Omental fat pad (tissue), 4 donors: Measurements from ENCODE around the gene CELF1. TPM values are rescaled to one million over a fixed set of nuclear protein-coding genes. Genes with fewer than 3 reads are reported as not detected.

Experiments
- ATAC-seq: fragments of 150-250 bp; one replicate; pipeline ENCODE4 v1.9.1; 2016; ENCODE audit warnings: mild to moderate bottlenecking, moderate library complexity; ENCODE audit not compliant: low FRiP score
- DNase-seq: peaks from one replicate; pipeline ENCODE4 v3.0.0-alpha.2; 2019; ENCODE audit warnings: low spot score
- CTCF ChIP-seq, 3 donors: fragments of 450-650 bp; IDR thresholded peaks; one replicate each; pipeline ENCODE4 v1.5.1; 2016 to 2017; ENCODE audit warnings: antibody characterized with exemption in 3 of 3, mild to moderate bottlenecking in 3 of 3, moderate library complexity in 2 of 3
- total RNA-seq, 4 donors: library from RNA; depleted of rRNA; stranded (reverse); fragments of >200 nt; gene quantifications; one replicate each; pipeline ENCODE4 v1.1.0, GENCODE V29; 2016

The CELF1 gene
- total RNA-seq, 4 donors from 2014 or later = 90.3 to 126 (median 110) TPM

- ATAC-seq (no peak), DNase-seq (no peak)
- TF ChIP-seq CTCF (IDR thresholded peaks at IDR 0.05) = no peak
Observed at GRCh38 chr11:47572715-47573255, 19.9 kb upstream of the CELF1 start.

- ATAC-seq = no peak
- TF ChIP-seq CTCF (IDR thresholded peaks at IDR 0.05) = no peak
- no peak for DNase-seq
Observed at GRCh38 chr11:47571895-47572294, 19.0 kb upstream of the CELF1 start.

GRCh38 chr11:47571357-47571729 is 18.4 kb upstream of the CELF1 start:
- no peak for DNase-seq
- no peak for ATAC-seq
- TF ChIP-seq CTCF (IDR thresholded peaks at IDR 0.05) = no peak

- no peak for TF ChIP-seq CTCF (IDR thresholded peaks at IDR 0.05)
- DNase-seq (no peak), ATAC-seq (no peak)
Observed at GRCh38 chr11:47570651-47571356, 17.9 kb upstream of the CELF1 start.

- TF ChIP-seq CTCF (IDR thresholded peaks at IDR 0.05) = no peak
- ATAC-seq = no peak
- DNase-seq = no peak
Observed at GRCh38 chr11:47569646-47570045, 16.7 kb upstream of the CELF1 start.

GRCh38 chr11:47566149-47566698 is 13.3 kb upstream of the CELF1 start:
- TF ChIP-seq CTCF (IDR thresholded peaks at IDR 0.05) = no peak
- no peak for DNase-seq
- peak; percentile 5 for ATAC-seq
